GM12878 (cell line): ENCODE measurements around the gene COL8A2. TPM values are rescaled to one million over a fixed set of nuclear protein-coding genes. Genes with fewer than 3 reads are reported as not detected.

Experiments used
- CEBPB ChIP-seq, 2 experiments: fragments of 150-350 bp in 1 of 2; IDR thresholded peaks; 2 replicates each; pipeline ENCODE4 v1.6.1; 2012 to 2014; ENCODE audit warnings: low read depth in 2 of 2, low read length in 2 of 2, borderline replicate concordance in 1 of 2, inconsistent platforms in 1 of 2
- CHD1 ChIP-seq: IDR thresholded peaks from 2 replicates; pipeline ENCODE4 v1.6.1; 2012; ENCODE audit warnings: low read depth, low read length, improper control_type of control experiment
- HDAC6 ChIP-seq: fragments of 200-600 bp; sonication (generic); IDR thresholded peaks from one replicate; pipeline ENCODE4 v1.8.0; 2017; ENCODE audit warnings: antibody characterized with exemption; ENCODE audit not compliant: unreplicated experiment
- NR2C1 ChIP-seq: fragments of 450-650 bp; IDR thresholded peaks from 2 replicates; pipeline ENCODE4 v1.6.1; 2017; ENCODE audit warnings: antibody characterized with exemption, mild to moderate bottlenecking, moderate library complexity
- PAX5 ChIP-seq: IDR thresholded peaks from 2 replicates; pipeline ENCODE4 v1.6.1; 2011; ENCODE audit warnings: low read depth, low read length, borderline replicate concordance
- TCF3 ChIP-seq: IDR thresholded peaks from 2 replicates; pipeline ENCODE4 v1.6.1; 2012; ENCODE audit warnings: low read depth, mild to moderate bottlenecking, low read length, borderline replicate concordance; ENCODE audit not compliant: insufficient read depth
- polyA plus RNA-seq, 11 experiments: library from polyadenylated mRNA; depleted of rRNA in 4 of 11; unstranded in 6 of 11; stranded (reverse) in 5 of 11; fragments of >200 nt; fragmentation: Nextera tagmentation in 4 of 11; fragmentation: Illumina TruSeq in 1 of 11; extraction: Ambion mirVana in 4 of 11; extraction: Trizol in 1 of 11; gene quantifications; 1 replicate in 1 of 11; 2 replicates in 10 of 11; pipeline versions ENCODE4 v1.2.1 to v1.2.3, GENCODE V29; 2011 to 2016; ENCODE audit warnings: inconsistent platforms in 2 of 11, missing spikeins in 2 of 11, low read depth in 1 of 11
- total RNA-seq, 4 experiments: library from RNA; depleted of rRNA in 3 of 4; stranded (reverse); fragments of >200 nt in 3 of 4; fragmentation: Illumina TruSeq in 1 of 4; extraction: Trizol in 1 of 4; gene quantifications; 2 replicates each; pipeline versions ENCODE4 v1.2.1 to v1.2.3, GENCODE V29; 2013 to 2021
- TF ChIP-seq, protein P1 (sequence below): fragments of 450-650 bp; IDR thresholded peaks from 2 replicates; pipeline ENCODE4 v1.6.1; 2017; ENCODE audit warnings: low read depth, mild to moderate bottlenecking, moderate library complexity
- TF ChIP-seq, protein P2 (sequence below): IDR thresholded peaks from 2 replicates; pipeline ENCODE4 v1.6.1; 2012; ENCODE audit warnings: improper control_type of control experiment, low read depth, low read length; ENCODE audit not compliant: insufficient replicate concordance
- TF ChIP-seq, protein P3 (sequence below): IDR thresholded peaks from 2 replicates; pipeline ENCODE4 v1.6.1; 2011; ENCODE audit warnings: low read depth, mild to moderate bottlenecking, low read length, moderate library complexity, borderline replicate concordance; ENCODE audit errors: extremely low read depth
- TF ChIP-seq, protein P4 (sequence below): fragments of 450-650 bp; formaldehyde crosslinking; IDR thresholded peaks from 2 replicates; pipeline ENCODE4 v1.4.0; 2020; ENCODE audit warnings: mild to moderate bottlenecking, moderate library complexity
- TF ChIP-seq, protein P5 (sequence below): IDR thresholded peaks from 2 replicates; pipeline ENCODE4 v1.6.1; 2012; ENCODE audit warnings: low read length, inconsistent platforms

The COL8A2 gene
- total and polyA plus RNA-seq, 10 of the 15 experiments (the other 5 are each of a cell fraction or from before 2014, with no cell fraction given) = 0.01 TPM; not detected in 9

DNA sequence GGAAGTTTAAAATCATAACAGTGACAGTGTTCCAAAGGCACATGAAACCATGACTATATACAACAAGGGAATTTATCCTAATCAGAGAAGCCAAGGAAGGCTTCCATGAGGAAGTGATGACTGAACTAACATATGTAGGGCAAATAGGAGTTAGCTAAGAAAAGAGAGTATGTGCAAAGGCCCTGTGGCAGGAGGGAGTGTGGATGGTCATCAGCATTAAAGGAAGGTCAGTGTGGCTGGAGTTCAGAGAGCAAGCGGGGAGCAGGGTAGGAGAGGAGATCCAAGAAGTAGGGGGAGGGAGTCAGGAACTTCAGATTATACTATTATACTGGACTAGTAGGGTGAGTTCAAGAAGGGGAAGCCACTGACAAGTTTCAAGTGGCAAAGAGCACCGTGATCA, 39.3 kb upstream of the COL8A2 start (continued):
- TF ChIP-seq, protein P1, sequence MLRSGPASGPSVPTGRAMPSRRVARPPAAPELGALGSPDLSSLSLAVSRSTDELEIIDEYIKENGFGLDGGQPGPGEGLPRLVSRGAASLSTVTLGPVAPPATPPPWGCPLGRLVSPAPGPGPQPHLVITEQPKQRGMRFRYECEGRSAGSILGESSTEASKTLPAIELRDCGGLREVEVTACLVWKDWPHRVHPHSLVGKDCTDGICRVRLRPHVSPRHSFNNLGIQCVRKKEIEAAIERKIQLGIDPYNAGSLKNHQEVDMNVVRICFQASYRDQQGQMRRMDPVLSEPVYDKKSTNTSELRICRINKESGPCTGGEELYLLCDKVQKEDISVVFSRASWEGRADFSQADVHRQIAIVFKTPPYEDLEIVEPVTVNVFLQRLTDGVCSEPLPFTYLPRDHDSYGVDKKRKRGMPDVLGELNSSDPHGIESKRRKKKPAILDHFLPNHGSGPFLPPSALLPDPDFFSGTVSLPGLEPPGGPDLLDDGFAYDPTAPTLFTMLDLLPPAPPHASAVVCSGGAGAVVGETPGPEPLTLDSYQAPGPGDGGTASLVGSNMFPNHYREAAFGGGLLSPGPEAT = no peak
- TF ChIP-seq NR2C1 (no peak), CHD1 (no peak), HDAC6 (no peak), TCF3 (no peak), CEBPB (IDR thresholded peaks at IDR 0.05; ENCODE audit: borderline replicate concordance in 1 of 2, low read depth in 2 of 2, low read length in 2 of 2) (no peak), PAX5 (no peak)
- TF ChIP-seq, protein P2, sequence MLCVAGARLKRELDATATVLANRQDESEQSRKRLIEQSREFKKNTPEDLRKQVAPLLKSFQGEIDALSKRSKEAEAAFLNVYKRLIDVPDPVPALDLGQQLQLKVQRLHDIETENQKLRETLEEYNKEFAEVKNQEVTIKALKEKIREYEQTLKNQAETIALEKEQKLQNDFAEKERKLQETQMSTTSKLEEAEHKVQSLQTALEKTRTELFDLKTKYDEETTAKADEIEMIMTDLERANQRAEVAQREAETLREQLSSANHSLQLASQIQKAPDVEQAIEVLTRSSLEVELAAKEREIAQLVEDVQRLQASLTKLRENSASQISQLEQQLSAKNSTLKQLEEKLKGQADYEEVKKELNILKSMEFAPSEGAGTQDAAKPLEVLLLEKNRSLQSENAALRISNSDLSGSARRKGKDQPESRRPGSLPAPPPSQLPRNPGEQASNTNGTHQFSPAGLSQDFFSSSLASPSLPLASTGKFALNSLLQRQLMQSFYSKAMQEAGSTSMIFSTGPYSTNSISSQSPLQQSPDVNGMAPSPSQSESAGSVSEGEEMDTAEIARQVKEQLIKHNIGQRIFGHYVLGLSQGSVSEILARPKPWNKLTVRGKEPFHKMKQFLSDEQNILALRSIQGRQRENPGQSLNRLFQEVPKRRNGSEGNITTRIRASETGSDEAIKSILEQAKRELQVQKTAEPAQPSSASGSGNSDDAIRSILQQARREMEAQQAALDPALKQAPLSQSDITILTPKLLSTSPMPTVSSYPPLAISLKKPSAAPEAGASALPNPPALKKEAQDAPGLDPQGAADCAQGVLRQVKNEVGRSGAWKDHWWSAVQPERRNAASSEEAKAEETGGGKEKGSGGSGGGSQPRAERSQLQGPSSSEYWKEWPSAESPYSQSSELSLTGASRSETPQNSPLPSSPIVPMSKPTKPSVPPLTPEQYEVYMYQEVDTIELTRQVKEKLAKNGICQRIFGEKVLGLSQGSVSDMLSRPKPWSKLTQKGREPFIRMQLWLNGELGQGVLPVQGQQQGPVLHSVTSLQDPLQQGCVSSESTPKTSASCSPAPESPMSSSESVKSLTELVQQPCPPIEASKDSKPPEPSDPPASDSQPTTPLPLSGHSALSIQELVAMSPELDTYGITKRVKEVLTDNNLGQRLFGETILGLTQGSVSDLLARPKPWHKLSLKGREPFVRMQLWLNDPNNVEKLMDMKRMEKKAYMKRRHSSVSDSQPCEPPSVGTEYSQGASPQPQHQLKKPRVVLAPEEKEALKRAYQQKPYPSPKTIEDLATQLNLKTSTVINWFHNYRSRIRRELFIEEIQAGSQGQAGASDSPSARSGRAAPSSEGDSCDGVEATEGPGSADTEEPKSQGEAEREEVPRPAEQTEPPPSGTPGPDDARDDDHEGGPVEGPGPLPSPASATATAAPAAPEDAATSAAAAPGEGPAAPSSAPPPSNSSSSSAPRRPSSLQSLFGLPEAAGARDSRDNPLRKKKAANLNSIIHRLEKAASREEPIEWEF = no peak
- TF ChIP-seq, protein P3, sequence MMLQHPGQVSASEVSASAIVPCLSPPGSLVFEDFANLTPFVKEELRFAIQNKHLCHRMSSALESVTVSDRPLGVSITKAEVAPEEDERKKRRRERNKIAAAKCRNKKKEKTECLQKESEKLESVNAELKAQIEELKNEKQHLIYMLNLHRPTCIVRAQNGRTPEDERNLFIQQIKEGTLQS = no peak
- TF ChIP-seq, protein P4, sequence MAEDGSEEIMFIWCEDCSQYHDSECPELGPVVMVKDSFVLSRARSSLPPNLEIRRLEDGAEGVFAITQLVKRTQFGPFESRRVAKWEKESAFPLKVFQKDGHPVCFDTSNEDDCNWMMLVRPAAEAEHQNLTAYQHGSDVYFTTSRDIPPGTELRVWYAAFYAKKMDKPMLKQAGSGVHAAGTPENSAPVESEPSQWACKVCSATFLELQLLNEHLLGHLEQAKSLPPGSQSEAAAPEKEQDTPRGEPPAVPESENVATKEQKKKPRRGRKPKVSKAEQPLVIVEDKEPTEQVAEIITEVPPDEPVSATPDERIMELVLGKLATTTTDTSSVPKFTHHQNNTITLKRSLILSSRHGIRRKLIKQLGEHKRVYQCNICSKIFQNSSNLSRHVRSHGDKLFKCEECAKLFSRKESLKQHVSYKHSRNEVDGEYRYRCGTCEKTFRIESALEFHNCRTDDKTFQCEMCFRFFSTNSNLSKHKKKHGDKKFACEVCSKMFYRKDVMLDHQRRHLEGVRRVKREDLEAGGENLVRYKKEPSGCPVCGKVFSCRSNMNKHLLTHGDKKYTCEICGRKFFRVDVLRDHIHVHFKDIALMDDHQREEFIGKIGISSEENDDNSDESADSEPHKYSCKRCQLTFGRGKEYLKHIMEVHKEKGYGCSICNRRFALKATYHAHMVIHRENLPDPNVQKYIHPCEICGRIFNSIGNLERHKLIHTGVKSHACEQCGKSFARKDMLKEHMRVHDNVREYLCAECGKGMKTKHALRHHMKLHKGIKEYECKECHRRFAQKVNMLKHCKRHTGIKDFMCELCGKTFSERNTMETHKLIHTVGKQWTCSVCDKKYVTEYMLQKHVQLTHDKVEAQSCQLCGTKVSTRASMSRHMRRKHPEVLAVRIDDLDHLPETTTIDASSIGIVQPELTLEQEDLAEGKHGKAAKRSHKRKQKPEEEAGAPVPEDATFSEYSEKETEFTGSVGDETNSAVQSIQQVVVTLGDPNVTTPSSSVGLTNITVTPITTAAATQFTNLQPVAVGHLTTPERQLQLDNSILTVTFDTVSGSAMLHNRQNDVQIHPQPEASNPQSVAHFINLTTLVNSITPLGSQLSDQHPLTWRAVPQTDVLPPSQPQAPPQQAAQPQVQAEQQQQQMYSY (CRISPR knock-in tag) = no peak
- TF ChIP-seq, protein P5, sequence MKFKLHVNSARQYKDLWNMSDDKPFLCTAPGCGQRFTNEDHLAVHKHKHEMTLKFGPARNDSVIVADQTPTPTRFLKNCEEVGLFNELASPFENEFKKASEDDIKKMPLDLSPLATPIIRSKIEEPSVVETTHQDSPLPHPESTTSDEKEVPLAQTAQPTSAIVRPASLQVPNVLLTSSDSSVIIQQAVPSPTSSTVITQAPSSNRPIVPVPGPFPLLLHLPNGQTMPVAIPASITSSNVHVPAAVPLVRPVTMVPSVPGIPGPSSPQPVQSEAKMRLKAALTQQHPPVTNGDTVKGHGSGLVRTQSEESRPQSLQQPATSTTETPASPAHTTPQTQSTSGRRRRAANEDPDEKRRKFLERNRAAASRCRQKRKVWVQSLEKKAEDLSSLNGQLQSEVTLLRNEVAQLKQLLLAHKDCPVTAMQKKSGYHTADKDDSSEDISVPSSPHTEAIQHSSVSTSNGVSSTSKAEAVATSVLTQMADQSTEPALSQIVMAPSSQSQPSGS = no peak
